ENCODE measurements around the gene TMEM72. TPM values are rescaled to one million over a fixed set of nuclear protein-coding genes. Genes with fewer than 3 reads are reported as not detected.
A peak's percentile ranks its signal among the peaks of the same experiment; 100 is the strongest.

The TMEM72 gene
- total and polyA plus RNA-seq, 2 of the 13 experiments (the other 11 are each of a cell fraction or from before 2014, with no cell fraction given), result 0.04 TPM; not detected in 1

DNA sequence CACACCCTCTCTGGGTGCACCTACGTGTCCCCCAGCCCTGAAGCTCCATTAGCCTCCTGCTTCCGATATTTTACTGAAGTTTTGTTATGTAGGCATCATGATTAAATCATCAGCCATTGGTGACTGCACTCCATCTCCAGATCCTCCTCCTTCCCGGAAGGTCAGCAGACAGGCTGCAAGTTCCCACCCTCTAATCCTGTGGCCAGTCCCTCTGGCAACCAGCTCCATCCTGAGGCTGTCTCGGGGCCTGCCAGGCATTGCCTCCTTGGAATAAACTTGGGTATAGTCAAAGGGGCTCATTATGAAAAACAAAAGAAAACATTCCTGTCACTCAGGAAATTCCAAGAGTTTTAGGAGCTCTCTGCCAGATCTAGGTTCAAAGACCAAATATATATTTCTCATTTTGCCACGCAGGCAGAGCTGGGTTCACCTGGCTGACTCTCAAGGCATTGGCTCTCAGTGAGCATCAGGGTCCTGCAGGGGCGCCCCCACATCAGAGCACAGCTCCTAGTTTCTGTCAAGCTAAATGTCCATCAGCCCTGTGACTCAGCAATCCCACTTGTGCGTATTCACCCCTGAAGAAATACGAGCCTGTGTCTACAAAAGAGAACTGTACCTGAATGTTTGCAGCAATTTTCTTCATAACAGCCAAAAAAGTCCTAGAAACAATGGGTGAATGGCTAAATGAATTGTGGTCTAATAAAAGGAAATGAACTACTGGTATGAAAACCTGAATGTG, 27.4 kb upstream of the TMEM72 start:
- ChIA-PET CTCF (ENCODE audit: low intra/inter-chr PET ratio, low total read pairs) (no interaction called here), POLR2A (no interaction called here)
- WGBS (ENCODE audit: low lambda C conversion rate), result 11% methylated on average over 8 of the region's 8 CpGs
- in situ Hi-C loops (cut with HindIII; ENCODE audit: extremely low pct_ligation_motif_present, low pct_unique_long_range_greater_than_20kb), result no loop called here
- no peak overlapping the region for H3K4me2 ChIP-seq (ENCODE audit: low read depth, low read length)
- intact Hi-C loops (cut with micrococcal nuclease; ENCODE audit: unreplicated experiment), result no loop called here
- ATAC-seq (no peak), FAIRE-seq (no peak), DNase-seq (ENCODE audit: low spot score) (no peak)
- no peak overlapping the region for H3K27ac ChIP-seq (ENCODE audit: extremely low read length, insufficient read depth, low read length)
- TF ChIP-seq NFE2L2 (IDR thresholded peaks at IDR 0.05; ENCODE audit: low read length) (peak; percentile 7; the same call in 1 of the 2 replicates), ZNF644 (CRISPR knock-in tag; IDR thresholded peaks at IDR 0.05; ENCODE audit: low read depth) (no peak)
- H3K36me3 ChIP-seq (replicated peaks in 1 of 2; ENCODE audit: control insufficient read depth in 1 of 2, insufficient read depth in 2 of 2, low read length in 2 of 2), result no peaks in the 10 kb centered on the region
- peaks cover 7% of the 10 kb centered on the region for H3K4me1 ChIP-seq (ENCODE audit: insufficient read depth, low read length)
- H3K27me3 ChIP-seq (ENCODE audit: control insufficient read depth in 1 of 2, insufficient read depth in 2 of 2, low read length in 2 of 2), result peaks cover 0 to 43% of the 10 kb centered on the region in 2 experiments; a peak in 3 of 5 replicates
- H3K79me2 ChIP-seq (ENCODE audit: insufficient read depth, low read length), result no peaks in the 10 kb centered on the region
- H3K9ac ChIP-seq (ENCODE audit: insufficient read depth, low read depth, low read length), result no peak overlapping the region
- no peak overlapping the region for H2AFZ ChIP-seq (ENCODE audit: low read length)
- H3K9me3 ChIP-seq (ENCODE audit: low read length), result no peaks in the 10 kb centered on the region
- BruUV-seq (replicated peaks), result no TSS peak
- no peak overlapping the region for H3K4me3 ChIP-seq (replicated peaks in 1 of 3; ENCODE audit: insufficient read depth in 1 of 3, low read depth in 2 of 3, low read length in 3 of 3)
- H4K20me1 ChIP-seq (ENCODE audit: insufficient read depth, low read length), result no peaks in the 10 kb centered on the region

- Histone ChIP-seq H3K9ac (ENCODE audit: insufficient read depth, low read depth, low read length) (no peak overlapping the region), H3K4me3 (replicated peaks in 1 of 3; ENCODE audit: insufficient read depth in 1 of 3, low read depth in 2 of 3, low read length in 3 of 3) (no peak overlapping the region), H3K36me3 (replicated peaks in 1 of 2; ENCODE audit: control insufficient read depth in 1 of 2, insufficient read depth in 2 of 2, low read length in 2 of 2) (no peaks in the 10 kb centered on the region), H3K4me1 (ENCODE audit: insufficient read depth, low read length) (no peaks in the 10 kb centered on the region), H3K9me3 (ENCODE audit: low read length) (no peaks in the 10 kb centered on the region), H3K27me3 (ENCODE audit: control insufficient read depth in 1 of 2, insufficient read depth in 2 of 2, low read length in 2 of 2) (peaks cover 0 to 32% of the 10 kb centered on the region in 2 experiments; a peak in 2 of 5 replicates), H2AFZ (ENCODE audit: low read length) (no peak overlapping the region), H3K79me2 (ENCODE audit: insufficient read depth, low read length) (no peaks in the 10 kb centered on the region), H3K27ac (ENCODE audit: extremely low read length, insufficient read depth, low read length) (no peak overlapping the region), H4K20me1 (ENCODE audit: insufficient read depth, low read length) (no peaks in the 10 kb centered on the region), H3K4me2 (ENCODE audit: low read depth, low read length) (no peak overlapping the region)
- TF ChIP-seq, protein P1, sequence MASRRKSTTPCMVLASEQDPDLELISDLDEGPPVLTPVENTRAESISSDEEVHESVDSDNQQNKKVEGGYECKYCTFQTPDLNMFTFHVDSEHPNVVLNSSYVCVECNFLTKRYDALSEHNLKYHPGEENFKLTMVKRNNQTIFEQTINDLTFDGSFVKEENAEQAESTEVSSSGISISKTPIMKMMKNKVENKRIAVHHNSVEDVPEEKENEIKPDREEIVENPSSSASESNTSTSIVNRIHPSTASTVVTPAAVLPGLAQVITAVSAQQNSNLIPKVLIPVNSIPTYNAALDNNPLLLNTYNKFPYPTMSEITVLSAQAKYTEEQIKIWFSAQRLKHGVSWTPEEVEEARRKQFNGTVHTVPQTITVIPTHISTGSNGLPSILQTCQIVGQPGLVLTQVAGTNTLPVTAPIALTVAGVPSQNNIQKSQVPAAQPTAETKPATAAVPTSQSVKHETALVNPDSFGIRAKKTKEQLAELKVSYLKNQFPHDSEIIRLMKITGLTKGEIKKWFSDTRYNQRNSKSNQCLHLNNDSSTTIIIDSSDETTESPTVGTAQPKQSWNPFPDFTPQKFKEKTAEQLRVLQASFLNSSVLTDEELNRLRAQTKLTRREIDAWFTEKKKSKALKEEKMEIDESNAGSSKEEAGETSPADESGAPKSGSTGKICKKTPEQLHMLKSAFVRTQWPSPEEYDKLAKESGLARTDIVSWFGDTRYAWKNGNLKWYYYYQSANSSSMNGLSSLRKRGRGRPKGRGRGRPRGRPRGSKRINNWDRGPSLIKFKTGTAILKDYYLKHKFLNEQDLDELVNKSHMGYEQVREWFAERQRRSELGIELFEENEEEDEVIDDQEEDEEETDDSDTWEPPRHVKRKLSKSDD (CRISPR knock-in tag; IDR thresholded peaks at IDR 0.05; ENCODE audit: low read depth), result no peak
- no peak for TF ChIP-seq RFXANK (CRISPR knock-in tag; IDR thresholded peaks at IDR 0.05)
- TF ChIP-seq ZNF224 (CRISPR knock-in tag; IDR thresholded peaks at IDR 0.05), result no peak
- TF ChIP-seq KMT2B (CRISPR knock-in tag; IDR thresholded peaks at IDR 0.05), result no peak
- TF ChIP-seq SNRNP70 (IDR thresholded peaks at IDR 0.05; ENCODE audit: low read depth, low read length), result no peak
- TF ChIP-seq KLF9 (CRISPR knock-in tag; IDR thresholded peaks at IDR 0.05; ENCODE audit: low read depth), result no peak
- CTCF ChIA-PET (ENCODE audit: low intra/inter-chr PET ratio, low total read pairs), result no interaction called here
- POLR2A ChIA-PET, result interaction anchor here (0.7 kb wide), 1 partner anchor 41 kb away, joined by 3 read pairs; no protein-coding TSS in a partner anchor
- ATAC-seq (no peak), DNase-seq (ENCODE audit: low spot score) (no peak), FAIRE-seq (no peak)
- BruUV-seq (replicated peaks), result no TSS peak
- in situ Hi-C loops (cut with HindIII; ENCODE audit: extremely low pct_ligation_motif_present, low pct_unique_long_range_greater_than_20kb), result no loop called here
- intact Hi-C loops (cut with micrococcal nuclease; ENCODE audit: unreplicated experiment), result no loop called here
- WGBS (ENCODE audit: low lambda C conversion rate), result 34% methylated on average over 6 of the region's 6 CpGs
Observed at GRCh38 chr10:44885710-44886109, 25.4 kb upstream of the TMEM72 start.
